PC-3 (cell line): ENCODE results near the gene OR51F1.

Source experiments
- EZH2 ChIP-seq: fragments of 300-600 bp; sonication (generic); IDR thresholded peaks from one replicate; pipeline ENCODE4 v1.6.1; 2017; ENCODE audit warnings: antibody characterized with exemption, mild to moderate bottlenecking, low read length; ENCODE audit not compliant: unreplicated experiment
- TF ChIP-seq, protein P1 (sequence below): fragments of 300-600 bp; sonication (generic); conservative IDR thresholded peaks from 2 replicates; pipeline ENCODE4 v1.5.1; 2017; ENCODE audit warnings: antibody characterized with exemption, low read depth, mild to moderate bottlenecking, low read length

DNA sequence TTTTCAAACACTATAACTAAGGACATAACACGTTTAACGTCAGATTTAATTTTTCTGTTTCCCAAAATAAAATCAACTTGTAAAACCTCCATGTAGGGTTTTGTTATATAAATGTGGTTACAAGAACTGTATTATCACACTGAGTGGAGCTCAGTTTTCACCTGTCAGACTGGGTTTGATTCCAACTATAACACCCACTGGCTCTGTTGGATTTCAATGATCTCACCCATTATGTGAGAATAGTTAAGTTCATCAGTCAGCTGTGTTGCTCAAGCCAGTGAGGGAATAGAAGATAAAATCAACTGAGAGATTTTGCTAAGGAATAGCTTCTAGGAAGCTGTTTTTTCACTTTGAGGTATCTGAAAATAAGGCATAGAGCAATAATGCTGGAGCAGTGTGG lies 39.5 kb upstream of the OR51F1 start:
- TF ChIP-seq, protein P1, sequence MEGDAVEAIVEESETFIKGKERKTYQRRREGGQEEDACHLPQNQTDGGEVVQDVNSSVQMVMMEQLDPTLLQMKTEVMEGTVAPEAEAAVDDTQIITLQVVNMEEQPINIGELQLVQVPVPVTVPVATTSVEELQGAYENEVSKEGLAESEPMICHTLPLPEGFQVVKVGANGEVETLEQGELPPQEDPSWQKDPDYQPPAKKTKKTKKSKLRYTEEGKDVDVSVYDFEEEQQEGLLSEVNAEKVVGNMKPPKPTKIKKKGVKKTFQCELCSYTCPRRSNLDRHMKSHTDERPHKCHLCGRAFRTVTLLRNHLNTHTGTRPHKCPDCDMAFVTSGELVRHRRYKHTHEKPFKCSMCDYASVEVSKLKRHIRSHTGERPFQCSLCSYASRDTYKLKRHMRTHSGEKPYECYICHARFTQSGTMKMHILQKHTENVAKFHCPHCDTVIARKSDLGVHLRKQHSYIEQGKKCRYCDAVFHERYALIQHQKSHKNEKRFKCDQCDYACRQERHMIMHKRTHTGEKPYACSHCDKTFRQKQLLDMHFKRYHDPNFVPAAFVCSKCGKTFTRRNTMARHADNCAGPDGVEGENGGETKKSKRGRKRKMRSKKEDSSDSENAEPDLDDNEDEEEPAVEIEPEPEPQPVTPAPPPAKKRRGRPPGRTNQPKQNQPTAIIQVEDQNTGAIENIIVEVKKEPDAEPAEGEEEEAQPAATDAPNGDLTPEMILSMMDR, result no peak
- no peak for TF ChIP-seq EZH2
